Raji (cell line): Measurements from ENCODE around the gene ME3.

Experiments
- POLR2A ChIP-seq: IDR thresholded peaks from 2 replicates; pipeline ENCODE4 v1.6.1; 2011; ENCODE audit warnings: low read depth, low read length, control low read depth; ENCODE audit not compliant: insufficient read depth

The ME3 gene

DNA sequence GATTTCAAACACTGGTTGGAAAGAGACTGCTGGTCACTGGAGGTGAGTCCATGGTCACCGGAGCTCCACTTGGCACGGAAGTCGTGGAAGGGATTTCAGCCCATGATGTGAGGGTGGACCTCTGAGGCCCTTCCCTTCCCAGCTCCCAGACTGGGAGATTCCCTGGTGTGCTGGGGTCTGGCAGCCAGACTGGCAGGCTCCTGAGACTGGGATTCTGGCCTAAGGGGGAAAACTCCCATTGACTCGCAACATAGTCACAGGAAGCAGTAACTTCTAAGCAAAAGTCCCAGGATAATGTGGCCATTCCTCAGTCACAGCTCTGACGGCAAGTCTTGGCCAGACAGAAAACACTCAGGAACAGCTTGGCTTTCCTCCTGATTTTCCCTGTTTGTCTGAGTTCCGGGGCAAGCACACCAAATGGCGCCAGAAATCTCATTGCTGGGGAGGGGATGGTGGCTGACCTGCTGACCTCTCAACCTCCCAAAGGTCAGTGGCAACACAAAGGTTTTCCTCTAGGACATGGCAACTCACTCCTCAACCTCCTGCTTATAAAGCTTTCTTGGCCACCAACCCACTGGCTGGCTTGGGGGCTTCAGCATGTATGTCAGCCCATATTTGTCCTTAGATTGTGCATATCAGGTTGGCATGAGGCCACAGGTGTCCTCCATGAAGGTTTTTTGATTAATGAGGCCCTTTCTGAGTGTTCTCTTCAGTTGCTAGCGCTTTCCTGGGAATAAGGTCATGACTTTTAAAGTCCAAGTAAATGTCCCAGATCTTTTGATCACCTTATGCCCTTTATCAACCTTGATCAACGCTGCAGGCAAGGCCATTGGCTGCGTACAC, 198.2 kb downstream of the ME3 start:
- TF ChIP-seq POLR2A = no peak

DNA sequence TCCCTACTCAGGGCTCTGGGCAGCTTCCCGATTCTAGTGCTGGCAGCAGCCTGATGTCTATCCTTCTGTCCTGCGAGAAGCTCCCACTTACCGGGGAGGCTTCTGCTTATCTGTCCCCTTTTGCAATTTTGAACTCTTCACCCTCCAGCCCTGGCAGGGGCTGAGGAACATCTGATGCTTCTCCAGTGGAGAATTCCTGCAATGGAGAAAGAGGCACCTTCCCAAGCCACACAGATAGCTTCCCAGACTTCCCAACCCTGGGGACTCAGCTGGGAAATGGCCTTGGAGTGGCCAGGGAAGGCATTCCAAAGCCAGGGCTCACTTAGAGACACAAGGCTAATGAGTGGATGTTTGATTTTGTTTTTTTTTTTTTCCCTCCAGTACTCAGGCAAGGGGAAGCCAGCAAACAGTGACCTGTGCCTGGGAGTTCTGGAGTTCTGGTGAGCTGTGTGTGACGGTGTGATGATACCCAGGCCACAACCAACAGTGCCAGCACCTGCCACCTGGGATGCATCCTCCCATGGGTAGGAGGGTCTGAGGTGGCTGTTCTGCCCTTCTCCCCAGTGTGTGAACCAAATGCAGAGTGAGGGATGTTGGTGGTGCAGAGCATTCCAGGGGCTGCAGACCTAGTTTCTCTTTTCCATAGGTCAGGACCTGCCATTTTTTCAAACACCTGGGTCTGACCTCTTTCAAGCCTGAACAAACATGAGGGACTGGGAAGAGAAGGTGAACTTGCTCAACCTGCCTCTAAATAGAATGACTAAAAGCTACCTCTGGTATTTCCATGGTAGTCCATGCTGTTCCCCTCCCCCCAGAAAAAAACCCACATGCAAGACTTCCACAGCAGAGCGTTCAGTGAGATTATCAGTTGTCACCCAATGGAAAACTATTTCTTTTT, 202.7 kb downstream of the ME3 start:
- no peak for TF ChIP-seq POLR2A

DNA sequence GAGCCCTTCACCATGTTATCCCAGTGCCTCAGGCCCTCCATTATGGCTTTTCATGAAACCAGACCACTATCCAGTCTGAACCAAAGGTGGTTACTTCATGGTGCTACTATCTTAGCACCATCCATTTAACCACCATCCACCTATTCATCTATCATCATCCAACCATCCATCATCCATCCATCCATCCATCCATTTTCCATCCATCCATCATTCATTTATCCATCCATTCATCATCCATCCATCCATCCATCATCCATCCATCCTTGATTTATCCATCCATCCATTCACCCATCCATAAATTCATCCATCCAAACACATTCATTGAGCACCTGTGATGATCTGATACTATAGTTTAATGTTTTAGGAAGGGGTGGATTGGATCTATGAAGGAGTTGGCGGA, 204.2 kb downstream of the ME3 start:
- no peak for TF ChIP-seq POLR2A

DNA sequence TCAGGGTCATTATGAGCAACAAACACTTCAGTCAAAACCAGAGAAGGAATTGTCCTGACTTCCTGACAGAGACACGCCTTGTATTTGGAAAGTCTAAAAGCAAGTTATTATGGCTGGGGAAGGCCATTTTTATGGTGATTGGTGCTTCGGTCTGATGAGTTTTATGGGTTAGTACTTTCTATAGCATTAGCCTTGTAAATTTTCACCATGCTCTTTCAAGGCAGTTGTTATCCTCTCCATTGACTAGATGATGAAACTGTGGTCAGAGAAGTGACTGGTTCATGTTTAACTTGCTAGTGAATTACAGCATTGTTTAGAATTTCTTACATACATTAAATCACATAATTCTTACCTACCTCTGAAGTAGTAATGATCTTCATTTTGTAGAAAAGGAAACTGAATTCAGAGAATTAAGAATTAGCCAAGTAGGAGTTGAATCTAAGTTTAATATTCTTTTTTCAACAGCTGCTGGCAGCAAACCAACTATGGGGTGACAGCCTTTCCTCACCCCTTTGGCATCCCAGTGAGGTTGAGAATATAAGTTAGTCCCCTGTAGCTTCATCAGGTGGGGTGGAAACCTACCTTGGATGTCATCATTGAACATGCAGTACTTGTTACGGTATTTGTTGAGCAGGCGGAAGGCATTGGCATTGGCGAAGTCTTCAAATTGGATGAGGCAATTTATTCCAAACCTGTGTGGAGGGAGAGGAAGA, 207.8 kb downstream of the ME3 start:
- no peak for TF ChIP-seq POLR2A

DNA sequence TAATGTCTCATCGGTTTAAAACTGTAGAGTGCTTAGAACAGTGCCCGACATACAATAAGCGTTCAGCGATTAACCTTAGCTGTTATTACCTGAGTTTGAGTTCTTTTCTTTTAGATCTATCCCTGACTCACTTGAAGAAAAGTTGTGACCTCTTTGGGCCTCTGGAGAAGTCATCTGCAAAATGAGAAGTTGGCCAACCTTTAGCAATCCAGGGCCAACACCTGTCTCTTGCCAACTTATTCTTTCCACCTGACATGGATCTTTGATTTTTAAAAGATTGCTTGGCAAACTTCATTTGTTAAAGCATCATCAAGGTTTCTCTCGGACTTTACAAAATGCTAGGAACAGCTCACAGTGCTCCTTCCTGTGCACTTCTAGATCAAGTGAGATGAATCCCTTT, 208.5 kb downstream of the ME3 start:
- TF ChIP-seq POLR2A = no peak

DNA sequence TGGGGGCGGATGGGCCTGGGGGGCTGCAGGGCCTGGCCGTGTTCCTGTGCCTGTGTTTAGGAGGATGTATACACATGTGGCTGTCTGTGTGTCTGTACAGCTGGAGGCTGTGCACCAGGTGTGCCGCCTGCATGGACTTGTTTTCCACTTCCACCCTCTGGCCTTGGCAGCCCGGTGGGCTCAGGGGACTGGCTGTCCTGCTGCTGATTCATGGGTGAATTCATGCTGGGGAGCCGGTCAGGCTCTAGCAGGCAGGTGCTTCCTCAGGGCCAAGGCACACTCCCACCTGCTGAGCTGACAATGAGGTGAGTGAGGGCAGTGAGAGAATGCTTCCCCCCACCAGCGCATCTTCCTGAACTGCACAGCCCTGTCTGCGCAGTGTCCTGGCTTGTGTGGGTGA, 209.3 kb downstream of the ME3 start:
- no peak for TF ChIP-seq POLR2A

DNA sequence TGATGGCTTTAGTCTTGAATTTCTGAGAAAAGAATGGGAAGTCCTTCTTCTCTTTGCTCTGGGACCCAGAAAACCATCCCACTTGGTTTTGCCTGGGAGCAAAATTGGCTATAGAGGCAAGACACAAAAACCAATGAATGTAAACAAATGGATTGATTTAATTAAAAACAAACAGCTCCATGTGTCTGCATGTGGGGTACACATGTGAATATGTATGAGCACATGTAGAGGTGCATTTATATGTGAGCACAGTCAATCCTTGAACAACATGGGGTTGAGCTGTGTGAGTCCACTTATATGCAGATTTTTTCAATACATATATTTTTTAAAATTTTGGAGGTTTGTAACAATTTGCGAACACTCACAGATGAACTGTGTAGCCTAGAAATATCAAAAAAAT, 210.5 kb downstream of the ME3 start:
- no peak for TF ChIP-seq POLR2A

DNA sequence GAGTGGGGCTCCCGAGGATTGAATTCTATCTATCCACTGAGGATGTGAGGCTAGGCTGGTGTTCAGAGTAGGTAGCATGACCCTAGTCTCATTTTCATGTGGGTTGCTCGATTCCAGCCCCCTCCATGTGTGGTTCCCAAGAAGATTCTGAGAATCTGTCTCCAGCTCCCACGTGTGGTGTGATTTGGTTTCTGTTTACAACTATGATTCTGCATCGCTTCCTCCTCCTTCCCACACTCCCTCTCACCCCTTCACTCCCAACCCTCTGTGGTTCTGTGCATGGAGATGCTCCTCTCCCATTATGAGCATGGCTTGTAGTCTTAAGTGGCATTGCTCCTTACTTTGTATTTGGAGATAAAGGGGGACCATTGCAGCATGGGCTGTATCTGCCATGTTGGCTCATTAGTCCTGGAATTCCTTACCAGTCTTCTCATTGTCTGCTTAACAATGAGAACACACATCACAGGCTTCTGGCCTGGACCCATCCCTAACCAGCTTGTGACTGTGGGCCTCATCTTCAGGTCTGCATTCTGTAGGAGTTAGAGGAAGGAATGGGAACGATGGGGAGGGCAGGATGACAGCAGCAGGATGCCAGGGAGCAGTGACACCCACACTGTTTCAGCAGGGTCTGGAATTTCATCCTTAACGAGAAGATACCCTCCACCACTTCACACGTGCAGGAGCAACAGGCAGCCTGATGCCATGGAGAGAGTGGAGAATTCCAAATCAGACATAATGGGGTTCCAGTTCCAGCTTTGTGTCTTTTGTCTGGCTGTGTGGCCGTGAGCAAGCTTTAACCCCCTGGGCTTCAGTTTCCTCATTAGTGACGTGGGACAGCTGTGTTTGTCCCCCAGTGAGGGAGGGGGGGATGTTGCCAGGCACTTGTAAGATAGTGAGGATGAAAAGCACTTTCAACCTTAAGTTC, 211.7 kb downstream of the ME3 start:
- no peak for TF ChIP-seq POLR2A

DNA sequence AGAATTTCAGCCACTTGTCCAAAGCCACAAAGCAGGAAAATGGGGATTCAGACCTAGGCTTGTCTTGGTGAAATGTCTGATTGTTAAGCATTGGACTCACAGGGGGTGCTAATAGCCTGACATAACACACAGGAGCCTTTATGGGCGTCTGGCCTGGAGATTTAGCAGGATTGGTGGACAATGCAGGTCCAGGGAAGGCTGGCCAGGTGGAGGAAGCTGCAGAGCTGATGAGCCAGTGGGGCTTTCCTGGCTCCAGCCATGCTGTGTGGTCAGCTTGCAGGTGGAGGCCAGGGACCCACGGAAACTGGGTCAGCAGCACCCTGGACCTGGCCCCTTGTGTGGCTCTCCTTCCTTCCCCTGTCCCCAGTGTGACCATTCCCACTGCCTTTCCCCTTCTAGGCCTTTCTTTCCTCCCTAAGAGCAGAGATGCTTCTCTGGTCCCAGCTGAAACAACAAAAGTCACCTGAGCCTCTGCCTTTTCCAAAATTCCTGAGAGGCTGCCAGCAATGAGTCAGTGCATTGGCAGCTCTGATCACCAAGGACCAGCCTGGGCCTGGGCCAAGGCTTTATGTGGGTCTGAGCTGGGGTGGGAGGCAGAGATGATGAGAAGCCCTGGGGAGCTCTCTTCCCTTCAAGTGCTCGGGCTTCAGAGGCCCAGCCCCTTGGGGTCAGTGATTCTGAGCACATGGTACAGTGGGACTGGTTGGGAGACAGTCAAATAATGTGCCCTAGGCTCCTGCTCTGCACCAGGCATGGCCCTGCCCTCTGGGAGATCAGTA, 212.5 kb downstream of the ME3 start:
- no peak for TF ChIP-seq POLR2A

DNA sequence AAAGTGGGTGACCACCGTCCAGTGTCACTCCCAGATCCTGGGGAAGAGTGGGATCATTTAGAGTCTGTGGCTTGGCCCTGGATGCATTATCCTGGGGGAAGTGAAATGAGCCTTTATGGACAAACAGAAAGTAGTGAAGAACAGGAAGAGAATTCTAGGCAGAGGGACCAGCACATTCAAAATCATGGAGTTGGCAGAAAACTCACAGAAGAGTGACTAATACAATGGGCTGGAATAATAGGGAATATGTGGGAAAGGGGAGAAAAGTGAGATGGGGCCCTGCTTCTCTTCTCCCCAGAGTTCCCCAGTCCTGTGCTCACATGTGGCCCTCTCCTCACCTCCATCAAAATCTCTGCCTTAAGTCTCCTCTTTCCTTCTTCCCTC, 213.4 kb downstream of the ME3 start:
- no peak for TF ChIP-seq POLR2A

DNA sequence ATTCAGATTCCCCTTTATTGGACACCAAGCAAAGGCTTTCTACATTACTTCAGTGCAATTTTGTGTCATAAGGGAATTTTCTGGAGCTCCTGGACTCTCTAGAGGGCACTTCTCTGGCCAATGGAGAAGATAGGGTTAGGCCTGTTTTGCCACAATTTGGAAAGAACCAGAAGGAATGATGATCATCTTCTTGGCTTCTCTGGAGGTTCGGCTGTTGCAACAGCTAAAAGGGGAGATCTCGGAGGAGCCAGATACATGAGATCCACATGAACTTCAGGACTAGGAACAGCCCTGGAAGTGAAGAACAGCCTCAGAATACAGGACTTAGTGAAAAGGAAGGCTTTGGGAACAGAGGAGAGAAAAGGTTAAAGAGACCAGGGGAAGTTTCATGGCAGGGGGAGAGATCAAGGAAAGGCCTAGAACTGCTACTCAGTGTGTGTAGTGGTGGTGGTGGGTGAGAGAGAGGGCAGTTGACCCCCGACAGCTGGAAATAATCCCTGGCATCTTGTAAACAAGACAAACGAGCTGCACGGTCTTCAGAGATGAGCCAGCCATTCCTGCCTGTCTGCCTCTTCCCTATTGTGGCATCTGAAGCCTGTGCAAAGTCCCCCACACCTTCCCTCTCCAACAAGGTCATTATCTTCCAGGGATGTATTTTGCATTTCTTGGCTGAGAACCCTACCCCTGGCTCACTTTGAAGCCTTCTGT, 214.0 kb downstream of the ME3 start:
- TF ChIP-seq POLR2A = no peak

DNA sequence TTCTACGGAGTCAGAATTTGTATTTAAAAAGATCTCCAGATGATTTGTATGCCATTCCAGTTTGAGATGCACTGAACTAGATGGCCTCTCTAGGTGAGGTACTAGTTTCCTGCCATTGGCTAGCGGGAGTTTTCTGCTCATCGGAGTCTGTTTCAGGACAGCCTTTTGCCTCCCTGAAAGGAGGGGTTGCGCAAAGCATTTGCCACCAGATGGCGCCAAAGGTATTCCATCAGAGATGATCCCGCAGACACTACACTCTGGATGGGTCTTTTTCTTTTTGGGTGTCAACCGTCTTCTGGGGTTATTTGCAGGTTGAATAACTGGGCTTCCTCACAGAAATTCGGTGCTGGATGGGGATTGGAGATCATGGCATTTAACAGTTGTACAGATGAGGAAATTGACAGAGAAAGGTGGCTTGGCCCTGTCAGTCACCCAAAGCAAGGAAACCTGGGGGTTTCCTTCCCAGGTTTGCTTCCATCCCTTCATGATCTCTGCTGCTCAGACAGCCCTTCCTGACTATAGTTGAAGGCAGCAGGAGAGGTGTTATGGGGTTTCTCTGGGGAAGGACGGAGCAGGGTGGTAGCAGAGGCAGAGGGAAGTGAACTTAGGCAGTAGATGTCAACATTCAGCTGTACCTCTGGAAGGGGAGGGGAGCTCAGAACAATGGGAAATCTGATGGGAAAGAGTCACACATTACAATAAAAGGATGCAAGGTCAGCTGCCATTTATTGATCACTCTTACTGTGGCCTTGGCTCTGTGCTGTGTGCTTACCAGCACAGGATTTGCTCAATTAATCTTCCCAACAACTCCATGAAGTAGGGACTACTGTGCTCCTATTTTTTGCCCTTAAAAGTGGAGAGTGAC, 216.1 kb downstream of the ME3 start:
- TF ChIP-seq POLR2A = no peak
